Measurements from ENCODE around the gene TEX14.
"Not testable (repeated sequence)": the region's sequence is repeated elsewhere in the genome, so short reads cannot be mapped to it uniquely, and the experiment has no call there.

TEX14 gene

DNA sequence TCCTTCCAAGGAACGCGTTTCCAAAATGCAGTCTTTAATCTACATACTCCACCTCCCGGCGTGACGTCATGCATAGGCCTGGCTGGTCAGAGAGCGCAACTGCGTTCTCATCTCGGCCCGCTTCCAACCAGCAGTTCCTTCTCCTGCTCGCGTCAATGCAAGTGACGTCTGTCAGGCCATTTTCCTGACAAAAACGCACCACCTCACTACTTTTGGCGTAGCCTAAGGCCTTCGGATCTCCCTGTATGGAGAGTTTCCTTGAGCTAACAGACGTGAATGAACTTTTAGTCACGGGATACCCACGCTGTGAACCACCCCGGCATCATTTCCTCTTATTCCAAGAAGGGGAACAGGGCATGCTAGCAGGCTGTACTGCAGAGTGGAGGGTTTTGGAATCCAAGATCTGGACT lies 25.0 kb downstream of the TEX14 start:
- no peak overlapping the region for H3K4me3 ChIP-seq (ENCODE audit: low read depth, low read length)
- no peak for DNase-seq

DNA sequence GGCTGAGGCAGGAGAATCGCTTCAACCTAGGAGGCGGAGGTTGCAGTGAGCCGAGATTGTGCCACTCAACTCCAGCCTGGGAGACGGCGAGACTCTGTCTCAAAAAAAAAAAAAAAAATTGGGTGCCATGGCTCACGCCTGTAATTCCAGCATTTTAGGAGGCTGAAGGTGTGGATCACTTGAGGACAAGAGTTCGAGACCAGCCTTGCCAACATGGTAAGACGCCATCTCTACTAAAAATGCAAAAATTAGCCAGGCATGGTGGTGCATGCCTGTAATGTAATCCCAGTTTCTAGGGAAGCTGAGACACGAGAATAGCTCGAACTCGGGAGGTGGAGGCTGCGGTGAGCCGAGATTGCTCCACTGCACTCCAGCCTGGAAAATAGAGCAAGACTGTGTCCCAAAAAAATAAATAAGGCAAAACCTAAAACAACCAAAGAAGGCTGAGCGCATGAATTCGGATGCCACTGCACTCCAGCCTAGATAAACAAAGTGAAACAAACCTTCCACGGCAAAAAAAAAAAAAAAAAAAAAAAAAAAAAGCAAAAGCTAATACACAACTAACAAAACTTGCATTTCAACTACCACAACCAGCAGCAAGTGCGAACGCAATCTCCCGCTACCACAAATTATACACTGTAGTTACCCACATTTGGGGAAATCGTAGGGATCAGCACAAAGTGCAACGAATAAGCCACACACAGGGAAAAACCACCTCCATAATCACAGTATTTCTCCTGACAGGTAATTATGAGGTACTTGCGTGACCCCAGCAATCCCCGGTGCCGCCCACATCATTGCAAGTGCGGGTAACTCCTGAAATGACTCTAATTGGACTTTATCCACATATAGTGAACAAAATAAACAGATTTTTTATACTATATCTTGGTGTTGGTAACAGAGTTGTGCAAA lies 25.6 kb downstream of the TEX14 start:
- no peak for DNase-seq
- no peak overlapping the region for H3K27ac ChIP-seq
- H3K9me3 ChIP-seq (ENCODE audit: severe bottlenecking), result no peaks in the 10 kb centered on the region
- TF ChIP-seq, protein P1, sequence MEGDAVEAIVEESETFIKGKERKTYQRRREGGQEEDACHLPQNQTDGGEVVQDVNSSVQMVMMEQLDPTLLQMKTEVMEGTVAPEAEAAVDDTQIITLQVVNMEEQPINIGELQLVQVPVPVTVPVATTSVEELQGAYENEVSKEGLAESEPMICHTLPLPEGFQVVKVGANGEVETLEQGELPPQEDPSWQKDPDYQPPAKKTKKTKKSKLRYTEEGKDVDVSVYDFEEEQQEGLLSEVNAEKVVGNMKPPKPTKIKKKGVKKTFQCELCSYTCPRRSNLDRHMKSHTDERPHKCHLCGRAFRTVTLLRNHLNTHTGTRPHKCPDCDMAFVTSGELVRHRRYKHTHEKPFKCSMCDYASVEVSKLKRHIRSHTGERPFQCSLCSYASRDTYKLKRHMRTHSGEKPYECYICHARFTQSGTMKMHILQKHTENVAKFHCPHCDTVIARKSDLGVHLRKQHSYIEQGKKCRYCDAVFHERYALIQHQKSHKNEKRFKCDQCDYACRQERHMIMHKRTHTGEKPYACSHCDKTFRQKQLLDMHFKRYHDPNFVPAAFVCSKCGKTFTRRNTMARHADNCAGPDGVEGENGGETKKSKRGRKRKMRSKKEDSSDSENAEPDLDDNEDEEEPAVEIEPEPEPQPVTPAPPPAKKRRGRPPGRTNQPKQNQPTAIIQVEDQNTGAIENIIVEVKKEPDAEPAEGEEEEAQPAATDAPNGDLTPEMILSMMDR (IDR thresholded peaks at IDR 0.05; ENCODE audit: low read depth, low read length), result no peak
- no peaks in the 10 kb centered on the region for H3K36me3 ChIP-seq
- H3K27me3 ChIP-seq (ENCODE audit: insufficient read depth, low read depth, severe bottlenecking), result no peaks in the 10 kb centered on the region
- H3K4me3 ChIP-seq (ENCODE audit: low read depth, low read length), result no peak overlapping the region

More for the DNA sequence above, 25.0 kb downstream of the TEX14 start:
- Histone ChIP-seq H3K9me3 (ENCODE audit: severe bottlenecking) (no peaks in the 10 kb centered on the region), H3K27me3 (ENCODE audit: insufficient read depth, low read depth, severe bottlenecking) (no peaks in the 10 kb centered on the region), H3K27ac (no peak overlapping the region), H3K36me3 (no peaks in the 10 kb centered on the region)
- TF ChIP-seq, protein P1 (IDR thresholded peaks at IDR 0.05; ENCODE audit: low read depth, low read length), result no peak

DNA sequence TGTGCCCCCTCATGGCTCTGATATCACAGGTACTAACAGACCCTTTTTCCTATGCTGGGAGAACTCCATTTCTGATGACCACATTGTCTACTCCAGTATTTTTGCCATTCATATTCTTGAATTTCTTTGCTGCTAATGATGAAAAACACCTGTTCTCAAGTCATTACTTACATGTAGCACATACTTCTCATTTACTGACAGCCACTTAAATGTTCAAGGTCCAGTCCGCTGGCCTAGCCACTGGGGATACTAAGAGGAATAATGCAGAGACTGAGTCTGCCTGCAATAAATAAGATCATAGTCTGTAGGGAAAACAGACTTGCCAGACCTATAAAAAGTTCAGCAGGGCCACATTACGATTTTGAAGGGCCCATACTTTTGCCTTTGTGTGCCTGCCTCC lies 27.5 kb downstream of the TEX14 start:
- Histone ChIP-seq H3K36me3 (no peaks in the 10 kb centered on the region), H3K27me3 (ENCODE audit: insufficient read depth, low read depth, severe bottlenecking) (no peaks in the 10 kb centered on the region), H3K27ac (no peak overlapping the region), H3K9me3 (ENCODE audit: severe bottlenecking) (peaks cover 2% of the 10 kb centered on the region), H3K4me3 (ENCODE audit: low read depth, low read length) (no peak overlapping the region)
- TF ChIP-seq, protein P1 (IDR thresholded peaks at IDR 0.05; ENCODE audit: low read depth, low read length), result no peak
- no peak for DNase-seq

DNA sequence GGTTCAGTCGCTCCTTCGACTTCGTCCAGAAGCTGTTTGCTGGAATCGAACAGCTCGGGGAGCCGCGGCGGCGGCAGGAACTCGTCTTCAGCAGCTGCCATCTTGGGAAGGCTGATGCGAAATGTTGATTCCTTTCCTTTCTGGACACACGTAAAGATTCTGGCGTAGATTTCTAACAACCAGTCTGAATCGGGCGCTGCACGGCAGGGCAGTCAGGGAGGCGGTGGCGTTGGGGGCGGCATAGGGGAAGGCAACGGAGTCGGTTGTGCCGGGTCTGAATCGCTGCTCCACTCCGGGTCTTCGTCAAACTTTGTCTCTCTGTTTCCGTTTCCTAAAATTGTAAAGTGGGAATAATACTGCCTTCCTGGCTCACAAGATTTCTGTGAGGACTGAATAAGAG lies 30.3 kb downstream of the TEX14 start:
- DNase-seq, result no peak
- H3K27ac ChIP-seq, result no peak overlapping the region
- H3K9me3 ChIP-seq (ENCODE audit: severe bottlenecking), result peaks cover 2% of the 10 kb centered on the region
- H3K4me3 ChIP-seq (ENCODE audit: low read depth, low read length), result no peak overlapping the region
- TF ChIP-seq, protein P1 (IDR thresholded peaks at IDR 0.05; ENCODE audit: low read depth, low read length), result no peak
- no peaks in the 10 kb centered on the region for H3K27me3 ChIP-seq (ENCODE audit: insufficient read depth, low read depth, severe bottlenecking)
- no peaks in the 10 kb centered on the region for H3K36me3 ChIP-seq

DNA sequence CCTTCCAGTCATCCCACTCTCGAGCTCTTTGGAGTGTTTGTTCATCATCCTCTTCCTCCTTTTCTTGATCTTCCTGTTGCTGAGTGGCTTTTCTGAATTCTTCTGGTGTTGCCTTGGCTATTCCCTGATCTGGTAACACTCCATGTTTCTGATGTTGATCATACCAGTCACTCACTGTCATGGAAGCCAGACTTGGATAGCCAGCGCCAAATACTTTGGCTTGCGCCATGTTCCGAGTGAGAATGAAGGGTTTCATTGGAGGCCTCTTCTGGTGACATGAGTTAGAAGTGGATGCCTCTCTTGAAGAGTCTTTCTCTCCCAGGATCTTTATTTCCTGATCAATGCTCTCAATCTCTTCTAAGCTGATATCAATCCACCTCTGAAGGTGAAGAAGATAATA lies 31.2 kb downstream of the TEX14 start:
- peaks cover 2% of the 10 kb centered on the region for H3K9me3 ChIP-seq (ENCODE audit: severe bottlenecking)
- TF ChIP-seq, protein P1 (IDR thresholded peaks at IDR 0.05; ENCODE audit: low read depth, low read length), result no peak
- H3K27me3 ChIP-seq (ENCODE audit: insufficient read depth, low read depth, severe bottlenecking), result no peaks in the 10 kb centered on the region
- H3K4me3 ChIP-seq (ENCODE audit: low read depth, low read length), result no peak overlapping the region
- no peaks in the 10 kb centered on the region for H3K36me3 ChIP-seq
- no peak overlapping the region for H3K27ac ChIP-seq
- DNase-seq, result no peak

DNA sequence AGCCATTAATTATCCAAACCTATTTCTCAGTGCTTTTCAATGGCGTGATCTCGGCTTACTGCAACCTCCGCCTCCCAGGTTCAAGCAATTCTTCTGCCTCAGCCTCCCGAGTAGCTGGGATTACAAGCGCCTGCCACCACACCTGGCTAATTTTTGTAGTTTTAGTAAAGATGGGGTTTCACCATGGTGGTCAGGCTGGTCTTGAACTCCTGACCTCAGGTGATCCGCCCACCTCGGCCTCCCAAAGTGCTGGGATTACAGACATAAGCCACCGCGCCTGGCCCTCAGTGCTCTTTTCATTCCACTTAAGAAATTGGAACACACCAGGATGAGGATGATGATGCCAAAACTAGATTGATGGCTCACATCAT lies 32.1 kb downstream of the TEX14 start:
- H3K36me3 ChIP-seq; H3K9me3 ChIP-seq (ENCODE audit: severe bottlenecking); H3K27me3 ChIP-seq (ENCODE audit: insufficient read depth, low read depth, severe bottlenecking): not testable (repeated sequence)
- Histone ChIP-seq H3K4me3 (ENCODE audit: low read depth, low read length) (peak overlapping the region; percentile 48), H3K27ac (peak overlapping the region; percentile 99)
- peak; percentile 51 for DNase-seq
